ENCODE measurements around the gene LPIN1. TPM values are rescaled to one million over a fixed set of nuclear protein-coding genes. Genes with fewer than 3 reads are reported as not detected.
A peak's percentile ranks its signal among the peaks of the same experiment; 100 is the strongest.

The LPIN1 gene
- total and polyA plus RNA-seq, 2 of the 13 experiments (the other 11 are each of a cell fraction or from before 2014, with no cell fraction given), result 9.7 to 19.4 TPM

GRCh38 chr2:11822746-11823451 is 76.5 kb downstream of the LPIN1 start (continued):
- no peak for TF ChIP-seq ZNF576 (CRISPR knock-in tag; IDR thresholded peaks at IDR 0.05)
- TF ChIP-seq MLX (CRISPR knock-in tag; IDR thresholded peaks at IDR 0.05), result no peak
- peak; percentile 52; the same call in 1 of the 2 replicates for TF ChIP-seq ISL2 (CRISPR knock-in tag; IDR thresholded peaks at IDR 0.05)
- TF ChIP-seq NFE2 (CRISPR knock-in tag; IDR thresholded peaks at IDR 0.05), result no peak
- TF ChIP-seq RCOR2 (CRISPR knock-in tag; IDR thresholded peaks at IDR 0.05), result peak; percentile 72; the same call in 1 of the 2 replicates
- no peak for TF ChIP-seq ZBTB20 (CRISPR knock-in tag; IDR thresholded peaks at IDR 0.05; ENCODE audit: borderline replicate concordance, low read depth)
- peak; percentile 39; the same call in 1 of the 2 replicates for TF ChIP-seq ZFX (CRISPR knock-in tag; IDR thresholded peaks at IDR 0.05; ENCODE audit: low read depth)
- no peak for TF ChIP-seq TEAD2 (CRISPR knock-in tag; IDR thresholded peaks at IDR 0.05)
- TF ChIP-seq KLF11 (CRISPR knock-in tag; IDR thresholded peaks at IDR 0.05), result no peak
- peak; percentile 43; the same call in 1 of the 2 replicates for TF ChIP-seq ZNF264 (CRISPR knock-in tag; IDR thresholded peaks at IDR 0.05)
- no peak for TF ChIP-seq ZC3H4 (CRISPR knock-in tag; IDR thresholded peaks at IDR 0.05; ENCODE audit: borderline replicate concordance)
- TF ChIP-seq THAP11 (CRISPR knock-in tag; IDR thresholded peaks at IDR 0.05), result peak; percentile 33; the same call in 1 of the 2 replicates
- TF ChIP-seq ZBTB2 (CRISPR knock-in tag; IDR thresholded peaks at IDR 0.05; ENCODE audit: low read depth), result no peak
- no peak for TF ChIP-seq WIZ (CRISPR knock-in tag; IDR thresholded peaks at IDR 0.05)
- no peak for TF ChIP-seq E2F1 (CRISPR knock-in tag; IDR thresholded peaks at IDR 0.05)
- peak in 1 of 2 experiments; percentile 52; a peak in 2 of 4 replicates for TF ChIP-seq EP300 (IDR thresholded peaks at IDR 0.05; ENCODE audit: low read depth in 2 of 2, low read length in 2 of 2)
- TF ChIP-seq EP300 (CRISPR knock-in tag; IDR thresholded peaks at IDR 0.05; ENCODE audit: borderline replicate concordance), result peak; percentile 35; the same call in 1 of the 2 replicates
- TF ChIP-seq BHLHE40 (IDR thresholded peaks at IDR 0.05; ENCODE audit: low read length), result no peak
- TF ChIP-seq GATAD2A (CRISPR knock-in tag; IDR thresholded peaks at IDR 0.05), result peak; percentile 30; the same call in 1 of the 2 replicates
- TF ChIP-seq BCL3 (CRISPR knock-in tag; IDR thresholded peaks at IDR 0.05), result 0 out of 2 replicates have a peak, but pooled peaks have one; percentile 45
- no peak for TF ChIP-seq KAT2B (IDR thresholded peaks at IDR 0.05; ENCODE audit: borderline replicate concordance, low read depth, low read length)
- peak; percentile 30; the same call in 1 of the 2 replicates for TF ChIP-seq ZNF503 (CRISPR knock-in tag; IDR thresholded peaks at IDR 0.05)
